VCaP (cell line): Measurements from ENCODE around the gene JMJD1C.

ENCODE experiments used
- H3K27ac ChIP-seq: fragments of 450-650 bp; 2 replicates; pipeline ENCODE4 v1.5.1; 2017
- TF ChIP-seq, protein P1 (sequence below): fragments of 450-650 bp; conservative IDR thresholded peaks from 2 replicates; pipeline ENCODE4 v1.5.1; 2017; ENCODE audit warnings: mild to moderate bottlenecking, moderate library complexity

The JMJD1C gene

GRCh38 chr10:63261496-63261895 lies 204.3 kb downstream of the JMJD1C start:
- H3K27ac ChIP-seq = no peak overlapping the region
- TF ChIP-seq, protein P1, sequence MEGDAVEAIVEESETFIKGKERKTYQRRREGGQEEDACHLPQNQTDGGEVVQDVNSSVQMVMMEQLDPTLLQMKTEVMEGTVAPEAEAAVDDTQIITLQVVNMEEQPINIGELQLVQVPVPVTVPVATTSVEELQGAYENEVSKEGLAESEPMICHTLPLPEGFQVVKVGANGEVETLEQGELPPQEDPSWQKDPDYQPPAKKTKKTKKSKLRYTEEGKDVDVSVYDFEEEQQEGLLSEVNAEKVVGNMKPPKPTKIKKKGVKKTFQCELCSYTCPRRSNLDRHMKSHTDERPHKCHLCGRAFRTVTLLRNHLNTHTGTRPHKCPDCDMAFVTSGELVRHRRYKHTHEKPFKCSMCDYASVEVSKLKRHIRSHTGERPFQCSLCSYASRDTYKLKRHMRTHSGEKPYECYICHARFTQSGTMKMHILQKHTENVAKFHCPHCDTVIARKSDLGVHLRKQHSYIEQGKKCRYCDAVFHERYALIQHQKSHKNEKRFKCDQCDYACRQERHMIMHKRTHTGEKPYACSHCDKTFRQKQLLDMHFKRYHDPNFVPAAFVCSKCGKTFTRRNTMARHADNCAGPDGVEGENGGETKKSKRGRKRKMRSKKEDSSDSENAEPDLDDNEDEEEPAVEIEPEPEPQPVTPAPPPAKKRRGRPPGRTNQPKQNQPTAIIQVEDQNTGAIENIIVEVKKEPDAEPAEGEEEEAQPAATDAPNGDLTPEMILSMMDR = no peak

- TF ChIP-seq, protein P1 = no peak
- H3K27ac ChIP-seq = no peak overlapping the region
Observed at GRCh38 chr10:63260860-63261251, 204.9 kb downstream of the JMJD1C start.

GRCh38 chr10:63260103-63260859 lies 205.5 kb downstream of the JMJD1C start:
- TF ChIP-seq, protein P1 = no peak
- no peak overlapping the region for H3K27ac ChIP-seq

DNA sequence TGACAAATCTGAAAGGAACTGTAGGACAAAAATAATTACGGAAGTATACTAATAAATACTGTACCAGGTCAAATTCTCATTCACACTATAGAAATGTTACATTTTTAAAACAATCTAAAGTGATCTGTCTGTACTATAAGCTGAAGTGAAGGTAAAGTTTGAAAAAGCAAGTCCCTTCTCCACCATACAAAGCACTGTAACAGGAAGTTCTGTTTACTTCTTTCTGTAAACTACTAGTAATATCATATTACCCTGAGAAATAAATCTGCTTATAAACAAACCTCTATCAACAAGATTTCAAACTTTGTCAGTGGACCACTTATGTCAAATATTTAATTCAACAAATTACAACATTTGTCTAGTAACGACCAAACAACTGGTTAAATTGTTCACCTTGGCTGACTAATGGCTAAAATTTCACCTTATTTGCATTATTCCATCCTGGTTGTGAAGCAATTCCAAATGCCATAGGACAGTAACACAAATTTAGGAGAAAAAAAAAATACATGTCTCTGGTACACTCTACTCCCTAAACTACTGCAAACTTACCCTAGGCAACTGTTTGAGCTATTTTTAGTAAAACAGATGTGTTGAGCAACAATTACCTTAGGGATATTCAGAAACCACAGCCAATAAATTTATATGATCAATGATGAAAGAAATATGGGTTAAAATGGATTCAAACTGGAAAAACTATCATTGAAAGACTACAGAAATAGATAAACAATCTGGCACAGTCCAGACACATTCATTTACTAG lies 206.7 kb downstream of the JMJD1C start:
- TF ChIP-seq, protein P1 = no peak
- H3K27ac ChIP-seq = no peak overlapping the region

- no peak overlapping the region for H3K27ac ChIP-seq
Observed at GRCh38 chr10:63257778-63258177, 208.0 kb downstream of the JMJD1C start.

DNA sequence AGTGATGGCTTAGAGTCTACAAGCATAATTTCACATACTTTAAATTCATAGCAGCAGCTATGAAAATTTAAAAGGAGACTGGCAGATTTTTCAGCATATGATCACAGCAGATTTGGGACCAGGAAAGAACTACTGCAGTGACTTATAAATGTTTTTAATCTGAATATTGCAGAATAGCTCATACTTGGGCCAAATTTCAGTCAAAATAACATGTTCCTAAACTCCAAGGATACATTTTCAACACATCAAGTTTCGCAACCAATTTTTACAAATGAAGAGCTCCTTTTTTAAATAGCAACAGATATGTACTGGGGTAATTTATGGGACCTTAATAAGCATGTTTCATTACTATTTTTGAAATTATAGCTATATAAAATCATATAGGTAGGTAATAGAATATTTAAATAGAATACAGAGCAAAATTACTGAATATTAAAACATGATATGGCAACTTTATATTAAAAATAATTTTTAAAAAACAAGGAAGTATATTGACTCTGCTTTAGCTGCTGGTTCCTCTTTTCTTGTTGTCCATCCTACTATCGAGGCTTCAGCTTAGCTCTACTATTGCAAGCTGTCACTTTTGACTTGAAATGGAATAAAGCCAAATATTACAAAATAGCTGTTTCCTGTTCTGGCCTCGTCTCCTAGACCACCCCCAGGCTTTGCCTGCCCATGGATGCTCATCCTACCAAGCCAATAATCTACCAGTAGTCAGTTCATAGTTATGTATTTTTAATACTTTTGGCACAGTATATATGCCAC lies 209.6 kb downstream of the JMJD1C start:
- no peak overlapping the region for H3K27ac ChIP-seq
- TF ChIP-seq, protein P1 = no peak

More at GRCh38 chr10:63257778-63258177, 208.0 kb downstream of the JMJD1C start:
- TF ChIP-seq, protein P1 = no peak

DNA sequence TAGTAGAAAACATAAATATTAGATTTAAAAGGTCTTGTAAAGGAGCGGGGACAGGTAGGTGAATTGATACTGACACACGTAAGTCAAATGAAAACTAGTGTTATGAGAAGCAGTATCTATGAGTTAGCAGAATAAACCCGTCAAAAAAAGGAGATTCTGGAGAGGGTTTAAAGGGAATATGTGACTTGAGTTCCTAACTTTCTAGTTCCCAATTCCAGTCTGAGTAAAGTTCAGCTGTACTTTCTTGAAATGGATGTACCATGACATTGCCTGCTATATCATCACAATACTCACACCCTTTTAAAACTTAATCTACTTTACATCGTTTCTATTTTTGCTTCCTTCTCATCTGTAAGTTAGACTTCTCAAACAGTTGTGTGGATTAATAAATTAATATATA lies 210.5 kb downstream of the JMJD1C start:
- TF ChIP-seq, protein P1 = no peak
- no peak overlapping the region for H3K27ac ChIP-seq
